NCI-H748 (cell line): ENCODE data around the gene DENND5A.
"Not testable (repeated sequence)": the region's sequence is repeated elsewhere in the genome, so short reads cannot be mapped to it uniquely, and the experiment has no call there.

Experiments used
- DNase-seq: peaks from one replicate; lab custom pipeline; 2025; ENCODE audit not compliant: unreplicated experiment; lab: John Stamatoyannopoulos, UW

Gene DENND5A

GRCh38 chr11:9219115-9219514 lies 46.0 kb downstream of the DENND5A start:
- no peak for DNase-seq

DNA sequence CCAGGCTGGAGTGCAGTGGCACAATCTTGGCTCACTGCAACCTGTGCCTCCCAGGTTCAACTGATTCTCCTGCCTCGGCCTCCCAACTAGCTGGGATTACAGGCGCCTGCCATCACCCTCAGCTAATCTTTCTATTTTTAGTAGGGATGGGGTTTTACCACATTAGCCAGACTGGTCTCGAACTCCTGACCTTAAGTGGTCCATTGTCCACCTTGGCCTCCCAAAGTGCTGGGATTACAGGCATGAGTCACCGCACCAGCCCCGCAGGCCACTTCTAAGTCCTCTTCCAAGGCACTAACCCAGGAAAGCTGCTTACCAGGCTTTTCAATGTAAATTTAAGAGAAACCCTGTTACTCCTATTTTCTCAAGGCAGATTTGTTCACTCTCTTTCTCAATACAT lies 50.4 kb downstream of the DENND5A start:
- no peak for DNase-seq

DNA sequence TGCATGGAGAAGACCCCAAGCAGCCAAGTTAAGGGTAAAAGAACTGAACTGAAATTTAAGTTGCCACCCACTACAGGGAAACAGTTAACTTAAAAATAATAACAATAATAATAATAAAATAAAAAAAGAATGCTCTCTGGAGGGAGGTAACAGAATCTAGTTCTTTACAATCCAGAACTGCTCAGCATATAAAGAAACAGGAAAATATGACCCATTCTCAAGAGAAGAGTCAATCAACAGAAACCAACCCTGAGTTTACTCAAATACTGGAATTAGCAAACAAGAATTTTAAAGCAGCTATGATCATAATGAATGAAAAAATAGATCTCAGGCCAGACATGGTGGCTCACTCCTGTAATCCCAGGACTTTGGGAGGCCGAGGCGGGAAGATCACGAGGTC lies 53.8 kb downstream of the DENND5A start:
- no peak for DNase-seq

- no peak for DNase-seq
These were observed 54.2 kb downstream of the DENND5A start for GRCh38 chr11:9210922-9211320.

DNA sequence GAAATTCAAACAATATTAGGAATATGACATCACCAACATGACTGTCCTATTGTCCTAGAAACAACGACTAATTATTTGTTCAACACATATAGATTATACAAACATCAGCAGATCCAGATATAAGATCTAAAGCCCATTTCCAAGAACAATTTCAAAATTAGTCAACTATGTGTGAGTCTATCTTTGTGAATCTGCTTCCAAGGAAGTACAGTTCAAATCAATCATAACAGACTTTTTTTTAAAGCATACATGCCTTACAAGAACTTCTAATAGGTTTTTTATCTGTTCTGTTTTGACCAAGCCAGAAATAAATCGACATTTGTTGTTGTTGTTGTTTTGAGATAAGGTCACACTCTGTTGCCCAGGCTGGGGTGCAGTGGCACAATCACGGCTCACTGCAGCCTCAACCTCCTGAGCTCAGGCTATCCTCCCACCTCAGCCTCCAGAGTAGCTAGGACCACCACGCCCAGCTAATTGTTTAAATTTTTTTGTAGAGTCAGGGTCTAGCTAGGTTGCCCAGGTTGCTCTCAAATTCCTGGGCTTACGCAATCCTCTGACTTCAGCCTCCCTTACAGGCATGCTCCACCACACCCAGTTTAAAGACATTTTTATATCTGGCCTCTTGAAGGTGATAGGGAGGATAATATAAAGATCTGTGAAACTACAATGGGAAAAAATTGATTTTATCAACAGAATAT lies 54.8 kb downstream of the DENND5A start:
- no peak for DNase-seq

GRCh38 chr11:9209604-9210003 lies 55.5 kb downstream of the DENND5A start:
- DNase-seq, result not testable (repeated sequence)

- peak; percentile 11 for DNase-seq
These were observed 56.2 kb downstream of the DENND5A start for GRCh38 chr11:9208726-9209501.

- no peak for DNase-seq
These were observed 57.9 kb downstream of the DENND5A start for GRCh38 chr11:9207229-9207628.

DNA sequence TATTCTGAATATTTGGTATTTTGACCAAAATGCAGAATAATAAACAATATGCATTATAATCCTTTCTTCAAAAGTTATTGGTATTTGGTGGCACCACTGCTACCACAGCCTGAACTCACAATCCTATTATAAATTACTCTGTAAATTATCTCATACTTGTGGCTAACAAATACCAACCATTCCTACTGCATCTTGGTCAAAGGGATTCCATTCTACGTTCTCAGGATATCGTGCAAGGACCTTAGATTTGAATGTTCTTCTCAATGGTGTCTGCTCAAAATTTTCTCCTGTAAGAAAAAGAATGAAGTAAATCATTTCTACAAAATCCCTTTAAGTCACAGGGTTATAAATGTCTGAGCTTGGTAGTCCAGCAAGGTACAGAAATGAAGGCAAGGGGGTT lies 58.7 kb downstream of the DENND5A start:
- DNase-seq, result no peak

DNA sequence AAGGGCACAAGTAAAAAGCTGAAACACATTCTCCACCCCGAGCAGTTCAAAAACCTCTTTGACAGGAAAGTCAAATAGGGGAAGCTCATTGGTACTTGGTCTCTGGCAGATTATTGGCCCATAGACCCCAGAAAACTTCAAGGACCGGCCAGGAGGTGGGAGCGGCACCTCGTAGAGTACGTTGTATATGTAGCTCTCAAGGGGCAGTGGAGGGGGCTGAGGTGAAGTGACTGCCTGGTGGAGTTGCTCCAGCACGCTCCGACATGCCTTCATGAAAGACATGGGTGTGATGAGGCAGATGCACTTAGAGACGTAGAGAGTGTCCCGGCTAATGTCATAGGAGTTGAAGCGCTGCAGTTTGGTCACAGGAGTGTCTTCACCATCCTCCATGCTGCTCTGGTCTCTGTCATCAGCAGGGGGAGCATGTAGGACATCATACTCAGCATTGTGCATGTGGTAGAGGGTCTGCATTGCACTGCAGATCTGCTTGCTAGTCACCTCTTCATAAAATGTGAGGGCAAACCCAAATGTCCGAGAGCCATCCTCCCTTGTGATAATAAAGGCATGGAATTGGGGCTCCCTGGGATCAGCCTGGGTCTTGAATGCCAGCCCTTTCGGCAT lies 61.3 kb downstream of the DENND5A start:
- DNase-seq, result no peak

- no peak for DNase-seq
These were observed 63.6 kb downstream of the DENND5A start for GRCh38 chr11:9201372-9202162.

GRCh38 chr11:9200471-9200870 lies 64.7 kb downstream of the DENND5A start:
- no peak for DNase-seq

DNA sequence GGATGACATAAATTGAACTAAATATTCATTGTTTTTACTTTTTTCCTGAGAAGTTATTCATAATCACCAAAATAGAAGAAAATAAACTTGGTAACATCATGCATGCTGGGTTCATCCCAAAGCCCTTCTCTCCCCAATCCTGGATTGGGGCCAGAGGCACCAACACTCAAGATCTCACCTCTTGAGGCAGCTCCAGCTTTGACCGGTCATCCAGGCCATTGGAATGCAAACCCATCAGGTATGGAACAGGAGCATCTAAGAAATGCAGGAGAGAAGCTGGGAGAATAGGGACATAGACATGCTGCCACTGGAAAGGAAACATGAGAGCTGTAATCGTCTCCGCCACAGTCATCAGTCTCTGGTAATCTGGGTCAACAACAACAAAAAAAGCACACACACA lies 71.8 kb downstream of the DENND5A start:
- no peak for DNase-seq

- DNase-seq, result no peak
These were observed 72.6 kb downstream of the DENND5A start for GRCh38 chr11:9192561-9192960.

- not testable (repeated sequence) for DNase-seq
These were observed 74.7 kb downstream of the DENND5A start for GRCh38 chr11:9190326-9191016.

DNA sequence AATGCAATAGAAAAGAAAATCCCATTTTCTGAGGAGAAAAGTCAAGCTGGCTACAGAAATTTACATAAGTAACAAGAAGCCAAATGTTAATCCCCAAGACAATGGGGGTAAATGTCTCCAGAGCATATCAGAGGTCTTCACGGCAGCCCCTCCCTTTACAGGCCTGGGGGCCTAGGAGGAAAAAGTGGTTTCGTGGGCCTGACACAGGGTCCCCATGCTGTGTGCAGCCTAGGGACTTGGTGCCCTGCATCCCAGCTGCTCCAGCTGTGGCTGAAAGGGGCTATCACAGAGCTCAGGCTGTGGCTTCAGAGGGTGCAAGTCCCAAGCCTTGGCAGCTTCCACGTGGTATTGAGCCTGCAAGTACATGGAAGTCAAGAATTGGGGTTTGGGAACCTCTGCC lies 76.3 kb downstream of the DENND5A start:
- DNase-seq, result not testable (repeated sequence)

DNA sequence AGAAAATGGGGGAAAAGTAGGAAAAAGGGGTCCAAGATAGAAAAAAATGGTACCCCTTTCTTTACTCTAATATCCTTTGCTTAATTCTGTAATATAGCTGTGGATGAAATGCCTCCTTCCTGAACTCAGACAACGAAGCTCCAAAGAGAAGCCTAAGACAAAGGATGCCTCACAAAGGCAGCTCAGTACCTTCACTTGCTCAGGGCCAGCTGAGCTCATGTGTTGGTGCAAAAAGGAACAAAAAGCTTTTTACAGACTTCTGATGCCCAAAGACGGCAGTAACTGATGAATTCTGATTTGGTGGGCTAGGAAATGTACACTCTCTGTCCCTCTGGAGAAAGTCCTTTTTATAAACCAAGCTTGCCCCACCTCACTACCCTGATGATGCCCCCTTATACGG lies 77.5 kb downstream of the DENND5A start:
- no peak for DNase-seq

DNA sequence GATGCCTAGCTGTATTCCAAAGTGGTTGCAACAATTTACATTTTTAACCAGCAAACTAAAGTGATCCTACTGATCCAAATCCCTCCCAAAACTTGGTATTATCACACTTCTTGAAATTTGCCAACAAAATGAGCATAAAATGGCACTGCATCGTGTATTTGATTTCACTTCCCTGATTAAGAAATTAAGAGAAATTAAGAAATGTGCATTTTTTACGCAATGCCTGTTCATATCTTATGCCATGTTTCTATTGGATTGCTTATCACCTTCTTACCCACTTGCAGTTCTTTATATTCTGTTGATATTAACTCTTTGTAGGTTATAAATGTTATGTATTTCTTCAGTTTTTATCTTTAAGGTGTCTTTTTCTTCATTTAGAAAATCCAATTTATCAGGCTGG lies 80.6 kb downstream of the DENND5A start:
- no peak for DNase-seq

GRCh38 chr11:9182180-9182871 lies 82.8 kb downstream of the DENND5A start:
- DNase-seq, result no peak

GRCh38 chr11:9180784-9181183 lies 84.4 kb downstream of the DENND5A start:
- DNase-seq, result no peak
